ENCODE measurements around the gene CACNG7.

Gene CACNG7

DNA sequence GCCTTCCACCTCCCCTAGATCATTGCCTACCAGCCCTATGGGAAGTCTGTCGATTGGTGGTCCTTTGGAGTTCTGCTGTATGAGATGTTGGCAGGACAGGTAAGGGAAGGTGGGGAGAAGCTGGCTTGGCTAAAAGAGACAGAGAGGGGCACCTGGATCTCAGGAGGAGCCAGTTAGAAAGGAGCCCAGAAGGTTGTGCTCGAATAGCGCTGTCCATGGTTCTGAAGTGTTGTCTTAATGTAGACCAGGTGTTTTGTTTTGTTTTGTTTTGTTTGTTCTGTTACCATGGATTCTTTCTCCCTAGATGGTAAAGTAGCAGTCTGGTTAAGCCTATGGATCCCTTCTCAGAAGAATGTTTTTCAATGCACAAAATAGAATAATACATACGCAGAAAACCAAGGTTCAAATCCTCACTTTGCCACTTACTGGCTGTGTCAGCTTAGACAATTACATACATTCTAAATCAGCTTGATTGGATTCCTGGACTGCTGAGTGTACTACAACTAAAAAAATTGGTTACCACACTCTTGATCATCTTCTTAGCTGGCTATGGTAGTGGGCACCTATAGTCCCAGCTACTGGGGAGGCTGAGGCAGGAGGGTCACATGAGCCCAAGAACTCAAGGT, 5.9 kb upstream of the CACNG7 start:
- no peak for TF ChIP-seq SPI1 (IDR thresholded peaks at IDR 0.05; ENCODE audit: borderline replicate concordance, low read depth)
- TF ChIP-seq, protein P1, sequence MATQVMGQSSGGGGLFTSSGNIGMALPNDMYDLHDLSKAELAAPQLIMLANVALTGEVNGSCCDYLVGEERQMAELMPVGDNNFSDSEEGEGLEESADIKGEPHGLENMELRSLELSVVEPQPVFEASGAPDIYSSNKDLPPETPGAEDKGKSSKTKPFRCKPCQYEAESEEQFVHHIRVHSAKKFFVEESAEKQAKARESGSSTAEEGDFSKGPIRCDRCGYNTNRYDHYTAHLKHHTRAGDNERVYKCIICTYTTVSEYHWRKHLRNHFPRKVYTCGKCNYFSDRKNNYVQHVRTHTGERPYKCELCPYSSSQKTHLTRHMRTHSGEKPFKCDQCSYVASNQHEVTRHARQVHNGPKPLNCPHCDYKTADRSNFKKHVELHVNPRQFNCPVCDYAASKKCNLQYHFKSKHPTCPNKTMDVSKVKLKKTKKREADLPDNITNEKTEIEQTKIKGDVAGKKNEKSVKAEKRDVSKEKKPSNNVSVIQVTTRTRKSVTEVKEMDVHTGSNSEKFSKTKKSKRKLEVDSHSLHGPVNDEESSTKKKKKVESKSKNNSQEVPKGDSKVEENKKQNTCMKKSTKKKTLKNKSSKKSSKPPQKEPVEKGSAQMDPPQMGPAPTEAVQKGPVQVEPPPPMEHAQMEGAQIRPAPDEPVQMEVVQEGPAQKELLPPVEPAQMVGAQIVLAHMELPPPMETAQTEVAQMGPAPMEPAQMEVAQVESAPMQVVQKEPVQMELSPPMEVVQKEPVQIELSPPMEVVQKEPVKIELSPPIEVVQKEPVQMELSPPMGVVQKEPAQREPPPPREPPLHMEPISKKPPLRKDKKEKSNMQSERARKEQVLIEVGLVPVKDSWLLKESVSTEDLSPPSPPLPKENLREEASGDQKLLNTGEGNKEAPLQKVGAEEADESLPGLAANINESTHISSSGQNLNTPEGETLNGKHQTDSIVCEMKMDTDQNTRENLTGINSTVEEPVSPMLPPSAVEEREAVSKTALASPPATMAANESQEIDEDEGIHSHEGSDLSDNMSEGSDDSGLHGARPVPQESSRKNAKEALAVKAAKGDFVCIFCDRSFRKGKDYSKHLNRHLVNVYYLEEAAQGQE (IDR thresholded peaks at IDR 0.05; ENCODE audit: insufficient replicate concordance, low read depth): peak; percentile 97
- DNase-seq (ENCODE audit: low read depth in 1 of 2, low spot score in 1 of 2): no peak
- Histone ChIP-seq H3K27ac (replicated peaks) (no peak overlapping the region), H3K4me3 (replicated peaks; ENCODE audit: insufficient read depth, low read length) (no peak overlapping the region), H3K27me3 (ENCODE audit: insufficient read depth, poor library complexity, severe bottlenecking) (peaks cover 17% of the 10 kb centered on the region)

DNA sequence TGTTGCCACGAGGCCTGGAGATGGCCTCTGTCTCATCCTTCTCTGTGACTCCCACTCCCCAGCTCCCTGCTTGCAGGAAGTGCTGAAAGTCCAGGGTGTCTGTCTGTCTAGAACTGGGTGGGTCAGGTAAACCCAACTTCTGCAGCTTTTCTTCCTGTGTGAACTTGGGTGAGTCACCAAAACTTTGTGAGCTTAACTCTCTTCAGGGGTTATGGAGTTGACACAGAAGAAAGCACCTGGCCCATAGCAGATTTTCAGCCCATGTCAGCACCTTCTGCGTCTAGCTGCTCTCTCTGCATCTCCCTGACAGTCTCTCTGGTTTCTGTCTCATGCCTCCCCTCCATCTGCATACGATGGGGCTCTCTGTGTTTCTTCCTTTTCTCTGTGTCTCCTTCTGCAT, 4.2 kb upstream of the CACNG7 start:
- DNase-seq (ENCODE audit: low read depth in 1 of 2, low spot score in 1 of 2): no peak
- Histone ChIP-seq H3K4me3 (replicated peaks; ENCODE audit: insufficient read depth, low read length) (no peak overlapping the region), H3K27ac (replicated peaks) (no peak overlapping the region), H3K27me3 (ENCODE audit: insufficient read depth, poor library complexity, severe bottlenecking) (peaks cover 32% of the 10 kb centered on the region)
- TF ChIP-seq, protein P1 (IDR thresholded peaks at IDR 0.05; ENCODE audit: insufficient replicate concordance, low read depth): no peak
- TF ChIP-seq POLR2AphosphoS5 (IDR thresholded peaks at IDR 0.05; ENCODE audit: low read depth): no peak
- TF ChIP-seq, protein P2, sequence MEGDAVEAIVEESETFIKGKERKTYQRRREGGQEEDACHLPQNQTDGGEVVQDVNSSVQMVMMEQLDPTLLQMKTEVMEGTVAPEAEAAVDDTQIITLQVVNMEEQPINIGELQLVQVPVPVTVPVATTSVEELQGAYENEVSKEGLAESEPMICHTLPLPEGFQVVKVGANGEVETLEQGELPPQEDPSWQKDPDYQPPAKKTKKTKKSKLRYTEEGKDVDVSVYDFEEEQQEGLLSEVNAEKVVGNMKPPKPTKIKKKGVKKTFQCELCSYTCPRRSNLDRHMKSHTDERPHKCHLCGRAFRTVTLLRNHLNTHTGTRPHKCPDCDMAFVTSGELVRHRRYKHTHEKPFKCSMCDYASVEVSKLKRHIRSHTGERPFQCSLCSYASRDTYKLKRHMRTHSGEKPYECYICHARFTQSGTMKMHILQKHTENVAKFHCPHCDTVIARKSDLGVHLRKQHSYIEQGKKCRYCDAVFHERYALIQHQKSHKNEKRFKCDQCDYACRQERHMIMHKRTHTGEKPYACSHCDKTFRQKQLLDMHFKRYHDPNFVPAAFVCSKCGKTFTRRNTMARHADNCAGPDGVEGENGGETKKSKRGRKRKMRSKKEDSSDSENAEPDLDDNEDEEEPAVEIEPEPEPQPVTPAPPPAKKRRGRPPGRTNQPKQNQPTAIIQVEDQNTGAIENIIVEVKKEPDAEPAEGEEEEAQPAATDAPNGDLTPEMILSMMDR (IDR thresholded peaks at IDR 0.05; ENCODE audit: insufficient read depth, low read length): no peak
- TF ChIP-seq GABPA (IDR thresholded peaks at IDR 0.05; ENCODE audit: low read depth): no peak
- no peak for TF ChIP-seq SPI1 (IDR thresholded peaks at IDR 0.05; ENCODE audit: borderline replicate concordance, low read depth)

DNA sequence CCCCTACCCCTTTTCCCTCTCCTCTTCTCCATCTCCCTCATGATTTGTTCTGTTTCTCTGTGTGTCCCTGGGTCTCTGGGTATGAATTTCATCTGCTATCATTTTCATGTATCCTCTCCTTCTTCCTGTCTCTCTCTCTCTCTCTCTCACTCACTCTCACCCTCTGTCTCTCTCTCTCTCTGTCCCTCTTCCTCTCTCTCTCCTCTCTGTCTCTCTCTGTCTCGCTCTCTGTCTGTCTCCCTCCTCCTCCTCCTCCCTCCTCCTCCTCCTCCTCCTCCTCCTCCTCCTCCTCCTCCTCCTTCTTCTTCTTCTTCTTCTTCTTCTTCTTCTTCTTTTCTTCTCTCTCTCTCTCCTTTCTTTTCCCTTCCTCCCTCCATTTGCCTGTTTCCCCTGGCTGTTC, 3.3 kb upstream of the CACNG7 start:
- Histone ChIP-seq H3K27ac (replicated peaks) (no peak overlapping the region), H3K4me3 (replicated peaks; ENCODE audit: insufficient read depth, low read length) (no peak overlapping the region), H3K27me3 (ENCODE audit: insufficient read depth, poor library complexity, severe bottlenecking) (peaks cover 40% of the 10 kb centered on the region)
- TF ChIP-seq, protein P1 (IDR thresholded peaks at IDR 0.05; ENCODE audit: insufficient replicate concordance, low read depth): no peak
- TF ChIP-seq, protein P2 (IDR thresholded peaks at IDR 0.05; ENCODE audit: insufficient read depth, low read length): no peak
- TF ChIP-seq SPI1 (IDR thresholded peaks at IDR 0.05; ENCODE audit: borderline replicate concordance, low read depth): no peak
- no peak for TF ChIP-seq POLR2AphosphoS5 (IDR thresholded peaks at IDR 0.05; ENCODE audit: low read depth)
- no peak for TF ChIP-seq GABPA (IDR thresholded peaks at IDR 0.05; ENCODE audit: low read depth)
- DNase-seq (ENCODE audit: low read depth in 1 of 2, low spot score in 1 of 2): no peak
